GM18858 (cell line): ENCODE measurements around the gene NACC2.
"Not testable (repeated sequence)": the region's sequence is repeated elsewhere in the genome, so short reads cannot be mapped to it uniquely, and the experiment has no call there.

ENCODE experiments used
- ATAC-seq: cut with Tn5 transposase; IDR thresholded peaks from one replicate; pipeline ENCODE4 v1.9.1; 2021; ENCODE audit not compliant: unreplicated experiment

NACC2 gene

DNA sequence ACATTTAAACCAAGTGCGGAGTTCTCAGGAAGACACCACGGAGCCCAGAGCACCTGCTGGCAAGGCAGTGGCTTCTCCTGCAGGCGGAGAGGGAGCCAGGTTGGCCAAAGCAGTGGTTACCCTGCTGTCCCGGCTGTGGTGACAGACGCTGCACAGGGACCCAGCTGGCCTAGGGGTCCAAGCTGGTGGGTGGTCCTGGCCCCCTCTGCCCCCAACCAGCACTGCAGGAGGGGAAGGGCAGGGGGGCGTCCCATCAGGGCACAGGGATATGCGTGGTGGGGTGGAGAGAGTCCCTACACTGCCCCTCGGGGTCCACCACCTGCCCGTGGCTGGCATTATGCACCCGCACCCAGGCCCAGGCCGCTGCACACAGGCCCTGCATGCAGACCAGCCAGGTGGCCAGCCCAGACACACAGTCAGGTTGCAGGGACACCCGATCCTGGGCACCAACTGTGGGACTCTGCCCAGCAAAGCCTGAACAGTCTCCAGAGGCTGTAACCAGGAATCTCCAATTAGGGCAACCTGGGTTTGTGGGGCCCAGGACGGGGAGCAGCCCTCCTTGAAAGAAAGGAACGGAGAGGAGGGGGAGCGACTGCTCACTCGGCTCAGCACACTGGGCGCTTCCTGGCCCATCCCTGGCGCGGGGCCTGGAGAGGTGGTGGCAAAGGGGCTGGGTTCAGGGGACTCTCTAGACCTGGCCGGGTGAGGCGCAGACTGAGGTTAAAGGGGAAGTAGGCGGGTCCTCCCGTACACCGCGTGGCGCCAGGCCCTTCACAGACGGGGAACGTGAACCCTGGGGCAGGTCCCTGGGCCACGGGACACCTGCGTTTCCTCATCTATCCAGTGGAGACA, 46.3 kb downstream of the NACC2 start:
- ATAC-seq, result no peak

DNA sequence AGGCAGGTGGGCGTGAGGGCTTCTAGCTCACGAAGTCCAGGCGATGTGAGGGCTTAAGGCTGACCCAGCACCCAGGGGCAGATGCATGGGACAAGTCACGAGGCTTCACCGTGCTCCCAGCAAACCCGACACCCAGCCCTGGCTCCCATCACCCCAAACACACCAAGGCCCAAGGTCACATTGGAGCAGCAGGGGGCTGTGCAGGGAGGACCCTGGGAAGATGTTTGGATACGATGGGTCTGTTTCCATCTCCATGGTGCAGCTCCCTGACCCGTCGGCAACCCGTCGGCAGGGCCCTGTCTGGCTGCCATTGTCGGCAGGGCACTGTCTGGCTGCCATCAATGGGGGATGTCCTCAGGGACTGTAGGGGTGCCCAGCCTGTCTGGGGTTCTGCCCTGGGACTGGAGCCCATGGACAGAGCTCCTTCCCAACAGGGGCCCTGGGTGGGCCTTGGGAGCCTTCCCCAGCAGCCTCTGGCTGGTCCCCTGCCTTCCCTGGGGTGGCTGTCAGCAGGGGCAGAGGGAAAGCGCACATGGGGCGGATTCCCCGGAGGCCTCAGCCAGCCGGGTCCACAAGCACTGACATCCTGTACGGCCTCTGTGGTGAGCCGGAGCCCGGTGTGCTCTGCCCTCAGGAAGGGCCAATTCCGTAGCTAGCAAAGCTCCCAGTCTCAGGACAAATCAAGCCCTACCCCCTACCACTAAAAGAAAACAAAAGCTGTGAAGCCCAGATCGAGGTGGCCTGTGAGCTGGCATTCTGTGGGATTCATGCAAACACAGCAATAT, 47.1 kb downstream of the NACC2 start:
- no peak for ATAC-seq

DNA sequence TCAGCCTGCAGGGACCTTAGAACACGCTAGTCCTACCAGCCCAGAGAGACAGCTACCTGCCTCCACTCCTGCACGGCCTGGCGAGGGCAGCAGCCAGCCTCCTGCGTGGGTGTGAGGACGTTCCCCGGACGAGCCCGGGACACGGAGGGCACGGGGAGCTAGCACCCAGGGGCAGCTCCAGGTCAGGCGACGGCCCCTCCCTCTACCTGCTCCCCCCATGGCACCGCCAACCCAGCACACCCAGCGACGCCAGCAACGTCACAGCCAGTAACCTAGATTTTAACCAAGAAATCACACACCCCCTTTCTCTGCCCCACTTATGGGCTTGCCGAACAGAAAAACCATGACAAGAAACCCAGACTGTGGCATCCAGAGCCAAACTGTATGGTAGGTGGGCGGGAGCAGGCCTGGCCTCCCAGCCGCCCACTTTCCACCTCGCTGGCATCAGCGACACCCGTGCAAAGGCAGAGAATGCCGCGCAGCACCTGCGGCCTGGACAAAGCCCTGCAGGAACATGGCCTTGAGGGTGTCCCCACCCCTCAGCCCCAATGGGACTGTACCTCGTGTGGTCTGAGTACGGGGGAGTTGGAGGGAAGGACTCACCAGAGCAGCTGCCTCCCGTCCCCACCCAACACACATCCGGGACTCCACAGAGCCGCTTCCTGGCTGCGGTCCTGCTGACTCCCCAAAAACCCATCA, 47.9 kb downstream of the NACC2 start:
- ATAC-seq, result no peak

DNA sequence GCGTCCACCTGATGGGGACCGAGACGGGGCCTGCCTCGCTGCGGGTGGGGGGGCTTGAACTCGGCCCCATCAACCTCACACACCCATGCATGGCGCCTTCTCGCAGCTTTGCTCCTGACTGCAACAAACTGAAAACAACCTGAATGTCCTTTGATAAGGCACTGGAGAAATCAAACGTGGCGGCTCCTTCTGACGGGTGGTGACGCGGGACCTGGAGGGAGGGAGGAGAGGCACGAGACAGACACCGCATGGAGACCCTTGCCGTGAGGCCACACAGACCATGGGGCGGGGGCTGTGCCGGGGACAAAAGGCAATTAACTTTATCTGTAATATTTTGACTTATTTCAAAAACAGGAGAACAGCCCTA, 48.6 kb downstream of the NACC2 start:
- no peak for ATAC-seq

DNA sequence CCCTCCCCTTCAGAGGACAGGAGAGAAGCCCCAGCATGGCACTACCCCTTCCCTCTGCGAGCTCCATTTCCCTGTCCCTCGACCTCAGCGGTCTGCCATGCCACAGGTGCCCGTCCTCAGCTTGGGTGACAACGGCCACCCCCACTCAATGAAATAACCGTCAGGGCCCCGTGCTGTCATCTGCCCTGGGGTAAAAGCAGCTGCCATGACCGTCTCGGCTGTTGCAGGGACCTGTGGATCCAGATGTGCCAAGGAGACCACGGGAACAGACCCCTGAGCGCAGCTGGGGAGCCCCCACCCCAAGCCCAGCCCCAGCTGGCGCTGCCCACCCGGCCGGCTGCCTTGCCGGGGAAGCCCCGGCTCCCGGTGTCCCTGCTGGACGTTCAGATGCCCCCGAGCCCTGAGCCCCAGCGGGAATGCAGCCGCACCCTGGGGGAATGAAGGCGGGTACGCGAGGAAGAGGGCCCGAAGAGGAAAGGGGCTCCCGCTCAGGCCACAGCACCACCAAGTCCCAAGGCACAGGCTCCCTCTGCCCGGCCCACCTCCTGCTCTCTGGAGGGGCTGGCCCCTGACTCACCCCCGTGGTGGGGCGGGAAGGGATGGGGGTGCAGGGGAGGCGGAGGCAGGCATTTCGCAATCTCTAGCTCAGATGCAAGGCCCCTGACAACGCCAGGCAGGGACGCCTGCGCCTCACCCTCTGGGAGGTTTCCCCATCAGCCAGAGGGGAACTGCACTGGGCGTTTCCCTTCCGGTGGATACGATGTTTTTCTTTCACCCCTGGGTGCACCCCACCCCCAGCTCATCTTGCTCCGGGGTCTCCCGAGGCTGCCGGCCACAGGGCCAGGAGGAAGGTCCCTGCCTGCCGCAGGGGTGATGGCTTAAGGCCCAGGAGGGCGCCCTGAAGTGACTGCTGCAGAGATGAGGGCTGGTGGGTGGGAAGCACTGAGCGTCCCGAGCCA, 49.2 kb downstream of the NACC2 start:
- no peak for ATAC-seq

DNA sequence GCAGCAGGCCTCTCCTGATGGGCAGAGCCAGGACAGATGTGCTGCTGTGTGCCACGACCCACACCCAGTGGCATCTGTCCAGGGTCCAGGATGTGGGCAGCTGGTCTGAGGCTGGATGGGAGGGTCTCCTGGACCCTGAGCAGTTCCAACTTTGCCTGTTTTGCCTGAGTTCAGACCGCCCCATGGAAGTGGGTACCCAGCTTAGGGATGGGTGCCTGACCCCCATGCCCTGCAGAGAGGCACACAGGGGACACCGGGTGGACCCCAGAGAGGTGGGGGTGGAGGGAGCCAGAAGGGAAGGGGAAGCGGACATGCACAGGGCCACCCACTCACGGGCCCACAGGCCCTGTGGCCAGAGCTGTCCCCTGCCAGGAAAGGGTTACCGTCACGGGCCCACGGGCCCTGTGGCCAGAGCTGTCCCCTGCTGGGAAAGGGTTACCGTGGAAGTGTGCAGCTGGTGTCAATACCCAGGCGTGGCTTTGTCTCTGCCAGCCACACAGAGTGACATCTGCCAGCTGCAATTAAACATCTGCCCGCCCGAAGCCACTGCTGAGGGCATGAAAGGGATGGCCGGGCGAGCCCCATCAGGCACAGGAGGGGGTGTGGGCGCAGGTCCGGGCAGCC, 50.0 kb downstream of the NACC2 start:
- ATAC-seq, result no peak

DNA sequence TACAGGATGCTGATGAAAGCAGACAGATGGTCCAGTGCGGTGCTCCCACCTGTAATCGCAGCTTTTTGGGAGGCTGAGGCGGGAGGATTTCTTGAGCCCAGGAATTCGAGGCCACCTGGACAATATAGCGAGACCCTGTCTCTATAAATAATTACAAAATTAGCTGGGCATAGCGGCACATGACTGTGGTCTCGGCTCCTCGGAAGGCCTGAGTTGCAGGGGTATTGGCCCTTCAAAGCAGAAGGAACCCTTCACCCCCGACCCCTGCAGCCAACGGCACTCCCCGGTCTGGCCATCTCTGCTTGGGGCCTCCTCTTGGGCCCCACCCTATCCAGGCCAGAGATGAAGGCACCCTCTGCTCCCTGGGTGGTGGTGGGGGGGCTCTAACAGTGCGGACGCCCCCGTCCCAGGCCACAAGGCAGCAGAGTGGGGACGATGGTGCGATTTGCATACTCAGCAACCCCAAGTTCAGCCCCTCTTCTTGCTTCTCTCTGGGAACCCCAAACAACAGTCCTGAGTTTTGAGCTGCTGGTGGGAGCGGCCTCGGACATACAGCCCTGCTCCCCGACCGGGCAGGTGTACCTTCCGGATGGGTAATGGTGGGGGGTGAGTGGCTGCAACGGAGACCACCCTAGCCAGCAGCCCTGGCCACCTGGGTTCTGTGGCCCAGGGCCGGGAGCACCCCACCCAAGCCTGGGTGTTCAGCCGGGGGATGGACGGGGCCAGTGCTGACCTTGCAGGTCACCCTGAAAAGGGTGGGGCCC, 50.7 kb downstream of the NACC2 start:
- no peak for ATAC-seq

DNA sequence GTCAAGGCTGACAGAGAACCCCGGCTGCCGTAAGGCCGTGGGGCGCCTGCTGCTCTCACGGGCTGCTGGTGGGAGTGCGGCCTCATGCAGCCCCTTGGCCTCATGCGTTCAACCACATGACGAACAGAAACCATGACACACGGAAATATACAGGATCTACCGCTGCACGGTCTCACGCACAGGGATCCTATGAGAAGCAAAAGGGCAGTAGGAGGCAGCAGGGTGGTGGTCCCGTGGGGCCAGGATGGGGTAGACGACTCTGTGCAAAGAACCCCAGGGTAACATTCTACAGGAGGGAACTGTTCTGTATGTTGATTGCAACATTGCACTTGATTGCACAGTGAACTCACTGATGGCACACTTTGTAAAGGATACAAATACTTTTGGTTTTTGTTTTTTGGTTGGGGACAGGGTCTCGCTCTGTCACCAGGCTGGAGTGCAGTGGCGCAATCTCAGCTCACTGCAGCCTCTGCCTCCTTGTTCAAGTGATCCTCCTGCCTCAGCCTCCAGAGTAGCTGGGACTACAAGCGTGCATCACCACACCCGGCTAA, 51.6 kb downstream of the NACC2 start:
- no peak for ATAC-seq

DNA sequence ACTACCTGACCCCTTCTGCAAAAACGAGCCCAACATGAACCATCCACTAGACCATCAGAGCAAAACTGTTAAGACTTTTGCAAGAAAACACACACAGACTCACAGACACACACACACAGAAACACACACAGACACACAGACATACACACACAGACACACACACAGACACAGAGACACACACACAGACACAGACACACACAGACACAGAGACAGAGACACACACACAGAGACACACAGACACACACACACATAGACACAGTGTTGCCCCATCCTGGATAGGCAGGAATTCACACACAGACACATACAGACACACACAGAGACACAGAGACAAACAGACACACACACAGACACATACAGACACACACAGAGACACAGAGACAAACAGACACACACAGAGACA, 52.5 kb downstream of the NACC2 start:
- no peak for ATAC-seq

DNA sequence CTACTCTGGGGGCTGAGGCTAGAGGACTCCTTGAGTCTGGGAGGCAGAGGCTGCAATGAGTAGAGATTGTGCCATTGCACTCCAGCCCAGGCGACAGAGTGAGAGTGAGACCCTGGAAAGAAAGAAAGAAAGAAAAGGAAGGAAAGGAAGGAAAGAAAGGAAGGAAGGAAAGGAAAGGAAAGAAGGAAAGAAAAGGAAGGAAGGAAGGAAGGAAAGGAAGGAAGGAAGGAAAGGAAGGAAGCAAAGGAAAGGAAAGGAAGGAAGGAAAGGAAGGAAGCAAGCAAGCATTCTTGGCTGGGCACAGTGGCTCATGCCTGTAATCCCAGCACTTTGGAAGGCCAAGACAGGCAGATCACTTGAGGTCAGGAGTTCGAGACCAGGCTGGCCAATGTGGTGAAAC, 54.2 kb downstream of the NACC2 start:
- ATAC-seq, result not testable (repeated sequence)

DNA sequence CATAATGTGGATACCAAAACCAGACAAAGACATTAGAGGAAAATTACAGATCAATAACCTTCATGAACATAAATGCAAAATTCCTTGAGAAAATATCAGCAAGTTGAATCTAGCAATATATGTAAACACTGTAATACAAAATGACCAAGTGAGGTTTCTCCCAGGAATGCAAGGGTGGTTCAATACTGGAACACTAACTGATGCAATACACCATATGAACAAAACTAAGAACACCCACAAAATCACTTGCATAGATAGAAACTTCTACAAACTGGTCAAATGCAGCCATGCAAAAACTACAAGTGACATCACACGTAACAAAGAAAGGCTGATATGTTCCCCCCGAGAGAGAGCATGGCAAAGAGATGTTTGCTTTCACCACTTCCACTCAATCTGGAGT, 55.6 kb downstream of the NACC2 start:
- no peak for ATAC-seq

DNA sequence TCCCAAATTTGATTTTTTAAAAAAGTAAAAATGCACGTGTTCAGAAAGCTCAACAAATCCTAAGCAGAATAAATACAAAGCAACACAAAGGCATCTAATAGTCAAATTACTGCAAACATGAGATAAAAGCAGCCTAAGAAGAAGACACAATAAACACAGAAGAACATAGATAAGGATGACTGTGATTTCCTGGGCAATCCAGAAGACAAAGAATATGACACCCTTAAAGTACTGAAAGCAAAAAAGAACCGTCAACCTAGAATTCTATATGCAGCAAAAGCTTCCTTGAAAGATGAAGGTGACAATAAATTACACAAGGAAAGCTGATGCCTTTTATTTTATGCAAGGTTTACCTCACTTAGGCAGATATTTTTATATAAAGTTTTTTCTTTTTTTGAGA, 58.2 kb downstream of the NACC2 start:
- no peak for ATAC-seq

DNA sequence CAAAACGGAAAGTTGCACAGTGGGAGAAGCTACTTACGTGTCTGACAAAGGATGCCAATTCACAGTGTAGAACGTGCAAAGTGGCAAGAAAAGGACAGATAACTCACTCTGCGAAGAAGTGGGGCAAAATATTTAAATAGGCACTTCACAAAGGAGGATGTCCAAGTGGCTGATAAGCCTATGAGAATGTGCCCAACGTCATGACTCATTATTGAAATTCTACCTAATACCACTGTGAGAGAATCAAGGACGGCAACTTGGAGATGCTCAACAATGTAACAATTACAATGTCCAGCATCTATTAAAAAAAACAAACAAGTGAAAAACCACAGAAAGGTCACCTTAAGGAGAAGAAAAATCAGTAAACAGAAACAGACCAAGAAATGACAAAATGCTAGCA, 59.0 kb downstream of the NACC2 start:
- ATAC-seq, result no peak

DNA sequence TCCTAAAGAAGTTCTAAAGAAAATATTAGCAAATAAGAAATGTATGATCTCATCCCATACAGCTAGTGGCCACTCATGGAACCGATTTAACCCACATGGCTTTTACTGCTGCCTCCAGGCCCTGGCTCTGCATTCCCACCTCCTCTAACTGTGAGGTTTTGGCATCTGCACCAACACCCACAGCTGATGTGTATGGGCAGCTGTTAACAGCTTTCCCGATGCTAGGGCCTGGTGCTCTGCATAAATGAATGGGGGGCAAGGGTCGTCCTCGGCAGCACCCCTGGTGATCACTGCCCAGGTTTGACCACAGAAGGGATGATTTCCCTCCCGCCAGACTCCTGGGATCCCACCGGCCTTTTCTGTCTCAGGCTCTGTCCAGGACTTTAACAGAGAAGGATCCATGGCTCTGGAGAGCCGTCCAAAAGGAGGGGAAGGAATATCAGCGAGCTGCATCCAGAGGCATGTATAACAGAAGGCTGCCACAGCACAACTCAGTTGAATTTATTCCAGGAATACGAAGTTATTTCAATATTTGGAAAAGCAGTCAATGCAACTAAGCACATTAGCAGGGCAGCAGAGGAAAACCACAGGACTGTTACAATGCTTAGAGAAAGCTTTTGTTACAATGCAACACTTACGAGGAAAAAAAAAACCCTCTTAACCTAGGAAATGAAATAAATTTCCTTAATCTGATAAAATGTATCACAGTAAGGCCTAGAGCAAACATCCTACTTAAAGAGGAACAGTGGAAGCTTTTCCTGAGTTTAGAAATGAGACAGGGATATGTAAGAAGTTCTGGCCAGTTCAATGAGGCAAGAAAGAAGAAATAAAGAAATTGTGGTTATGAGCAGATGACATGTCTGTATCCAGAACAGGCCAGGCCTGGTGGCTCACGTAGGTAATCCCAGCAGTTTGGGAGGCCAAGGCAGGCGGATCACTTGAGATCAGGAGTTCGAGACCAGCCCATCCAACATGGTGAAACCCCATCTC, 63.1 kb downstream of the NACC2 start:
- no peak for ATAC-seq

DNA sequence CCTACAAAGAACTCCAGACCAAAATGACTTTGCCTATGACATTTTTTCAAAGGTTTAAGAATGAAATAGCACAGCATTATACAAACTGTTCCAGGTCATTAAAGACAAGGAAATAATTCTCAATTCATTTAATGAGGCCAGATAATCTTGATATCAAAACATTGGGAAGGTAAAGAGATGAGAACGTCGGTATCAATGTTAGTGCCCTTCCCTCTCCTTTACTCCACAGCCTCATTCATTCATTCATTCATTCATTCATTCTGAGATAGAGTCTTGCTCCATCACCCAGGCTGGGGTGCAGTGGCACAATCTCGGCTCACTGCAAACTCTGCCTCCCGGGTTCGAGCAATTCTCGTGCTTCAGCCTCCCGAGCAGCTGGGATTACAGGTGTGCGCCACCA, 64.0 kb downstream of the NACC2 start:
- ATAC-seq, result no peak

DNA sequence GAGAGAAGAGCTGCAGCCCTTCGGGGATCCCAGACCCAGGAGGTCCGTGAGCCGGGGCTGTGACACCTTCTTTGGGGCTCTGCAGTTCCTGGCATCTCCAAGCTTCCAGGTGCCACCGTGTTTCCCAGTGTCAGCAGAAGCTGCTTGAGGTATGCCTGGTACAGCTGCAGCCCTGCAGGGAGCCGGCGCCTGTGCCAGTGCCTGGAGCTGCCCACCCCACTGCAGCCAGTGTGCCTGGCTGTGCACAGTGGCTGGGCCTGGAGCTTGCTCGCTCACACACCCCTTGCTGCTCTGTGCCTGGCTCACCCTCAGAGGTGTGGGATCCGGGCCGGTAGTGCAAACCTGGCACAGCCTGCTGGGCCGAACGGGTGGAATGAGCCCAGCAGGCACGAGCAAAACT, 65.5 kb downstream of the NACC2 start:
- ATAC-seq, result no peak

DNA sequence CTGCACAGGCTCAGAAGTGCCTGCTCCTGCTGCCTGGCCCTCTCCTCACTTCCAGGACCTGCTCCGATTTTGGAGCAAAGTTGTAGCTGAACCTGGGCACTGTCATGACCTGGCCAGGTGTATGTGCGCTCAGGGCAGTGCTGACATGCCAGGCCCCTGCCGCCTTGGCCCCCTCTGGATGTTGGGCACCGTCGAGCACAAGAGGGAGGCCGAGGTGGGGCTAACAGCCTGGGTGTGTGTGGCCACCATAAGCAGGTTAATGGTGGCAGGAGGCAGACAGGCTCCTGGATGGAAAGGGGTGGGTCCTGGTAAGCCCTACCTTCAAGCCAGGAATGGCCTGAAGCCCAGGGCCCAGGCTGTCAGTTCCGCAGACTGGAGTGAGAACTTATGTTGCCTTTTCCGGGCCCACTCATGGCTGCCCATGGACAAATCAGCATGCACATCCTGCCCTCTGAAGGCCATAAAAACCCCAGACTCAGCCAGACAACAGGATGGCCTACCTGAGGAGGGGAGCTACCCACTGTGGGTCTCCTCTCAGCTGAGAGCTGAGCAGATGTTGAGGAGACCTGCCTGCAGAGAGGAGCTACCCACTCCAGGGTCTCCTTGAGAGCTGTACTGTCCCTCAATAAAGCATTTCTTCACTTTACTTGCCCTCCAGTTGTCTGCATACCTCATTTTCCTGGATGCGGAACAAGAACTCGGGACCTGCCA, 66.2 kb downstream of the NACC2 start:
- no peak for ATAC-seq

DNA sequence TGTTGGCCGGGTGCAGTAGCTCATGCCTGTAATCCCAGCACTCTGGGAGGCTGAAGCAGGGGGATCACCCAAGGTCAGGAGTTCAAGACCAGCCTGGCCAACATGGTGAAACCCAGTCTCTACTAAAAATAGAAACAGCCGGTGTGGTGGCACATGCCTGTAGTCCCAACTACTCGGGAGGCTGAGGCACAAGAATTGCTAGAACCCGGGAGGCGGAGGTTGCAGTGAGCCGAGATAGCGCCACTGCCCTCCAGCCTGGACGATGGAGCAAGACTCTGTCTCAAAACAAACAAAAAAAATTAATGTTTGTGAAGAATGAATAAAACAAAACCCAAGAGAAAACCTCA, 68.2 kb downstream of the NACC2 start:
- not testable (repeated sequence) for ATAC-seq
